ENCODE measurements around the gene TAMM41.

DNA sequence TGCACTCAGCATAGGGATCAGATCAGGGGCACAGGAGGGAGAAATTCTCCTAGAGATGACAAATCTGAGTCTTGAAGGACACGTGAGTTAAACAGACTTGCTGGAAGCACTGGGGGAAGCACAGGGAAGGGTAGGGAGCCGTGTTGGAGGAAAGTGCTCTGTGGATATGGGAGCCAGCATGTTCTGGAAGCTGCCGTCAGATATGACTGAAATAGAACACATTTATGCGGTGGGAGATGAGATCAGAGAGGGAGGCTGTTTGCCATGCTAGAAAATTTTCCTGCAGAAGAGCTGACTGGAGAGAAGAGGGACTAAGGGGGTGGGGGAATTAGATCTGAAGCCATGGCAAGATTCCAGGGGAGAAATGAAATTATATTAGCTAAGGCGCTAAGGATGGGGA lies 1.8 kb downstream of the TAMM41 start:
- TF ChIP-seq, protein P1, sequence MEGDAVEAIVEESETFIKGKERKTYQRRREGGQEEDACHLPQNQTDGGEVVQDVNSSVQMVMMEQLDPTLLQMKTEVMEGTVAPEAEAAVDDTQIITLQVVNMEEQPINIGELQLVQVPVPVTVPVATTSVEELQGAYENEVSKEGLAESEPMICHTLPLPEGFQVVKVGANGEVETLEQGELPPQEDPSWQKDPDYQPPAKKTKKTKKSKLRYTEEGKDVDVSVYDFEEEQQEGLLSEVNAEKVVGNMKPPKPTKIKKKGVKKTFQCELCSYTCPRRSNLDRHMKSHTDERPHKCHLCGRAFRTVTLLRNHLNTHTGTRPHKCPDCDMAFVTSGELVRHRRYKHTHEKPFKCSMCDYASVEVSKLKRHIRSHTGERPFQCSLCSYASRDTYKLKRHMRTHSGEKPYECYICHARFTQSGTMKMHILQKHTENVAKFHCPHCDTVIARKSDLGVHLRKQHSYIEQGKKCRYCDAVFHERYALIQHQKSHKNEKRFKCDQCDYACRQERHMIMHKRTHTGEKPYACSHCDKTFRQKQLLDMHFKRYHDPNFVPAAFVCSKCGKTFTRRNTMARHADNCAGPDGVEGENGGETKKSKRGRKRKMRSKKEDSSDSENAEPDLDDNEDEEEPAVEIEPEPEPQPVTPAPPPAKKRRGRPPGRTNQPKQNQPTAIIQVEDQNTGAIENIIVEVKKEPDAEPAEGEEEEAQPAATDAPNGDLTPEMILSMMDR (conservative IDR thresholded peaks at IDR 0.05; ENCODE audit: low read depth, low read length): no peak
- TF ChIP-seq EZH2 (IDR thresholded peaks at IDR 0.05; ENCODE audit: borderline replicate concordance, low read depth, low read length, poor library complexity, severe bottlenecking): no peak

Measured in A673 (cell line).